IMR-90 (cell line): ENCODE measurements around the gene ACAT2. TPM values are rescaled to one million over a fixed set of nuclear protein-coding genes. Genes with fewer than 3 reads are reported as not detected.

Experiments used
- ATAC-seq: fragments of 200-7000 bp; cut with Tn5 transposase; 2 replicates; pipeline ENCODE4 v1.9.1; 2020; ENCODE audit warnings: low read depth, mild to moderate bottlenecking, moderate library complexity
- BruUV-seq: library from RNA; stranded (reverse); fragments of 400-500 nt; replicated peaks from 2 replicates; lab custom pipeline; 2021; lab: Mats Ljungman, UMichigan
- CTCF ChIA-PET: fragments of 300-600 bp; formaldehyde crosslinking; extraction: SDS; loops from one replicate; lab custom pipeline; 2021; ENCODE audit warnings: antibody characterized with exemption; lab: Yijun Ruan, JAX
- POLR2A ChIA-PET: fragments of 300-600 bp; sonication (Branson Sonifier 250); formaldehyde crosslinking; loops from one replicate; lab custom pipeline; 2022; ENCODE audit warnings: antibody characterized with exemption; ENCODE audit not compliant: unreplicated experiment; lab: Charles Lee
- DNase-seq: peaks from one replicate; pipeline ENCODE4 v3.0.0; 2013
- H2AFZ ChIP-seq: replicated peaks from 2 replicates; pipeline ENCODE3; 2013; ENCODE audit warnings: low read length, mild to moderate bottlenecking; ENCODE audit not compliant: poor library complexity
- H2AK5ac ChIP-seq: 2 replicates; pipeline ENCODE4 v1.6.1; 2013; ENCODE audit warnings: low read depth, low read length, inconsistent platforms
- H2AK9ac ChIP-seq: replicated peaks from 2 replicates; pipeline ENCODE3; 2013; ENCODE audit warnings: mild to moderate bottlenecking, low read depth, low read length, moderate library complexity; ENCODE audit not compliant: poor library complexity
- H2BK120ac ChIP-seq: 2 replicates; pipeline ENCODE4 v1.6.1; 2013; ENCODE audit warnings: low read depth, low read length, inconsistent platforms
- H2BK15ac ChIP-seq: 3 replicates; pipeline ENCODE4 v1.6.1; 2013; ENCODE audit warnings: low read depth, low read length, inconsistent platforms
- H2BK20ac ChIP-seq: 2 replicates; pipeline ENCODE4 v1.6.1; 2013; ENCODE audit warnings: low read depth, mild to moderate bottlenecking, inconsistent platforms, low read length, moderate library complexity
- H2BK5ac ChIP-seq: 2 replicates; pipeline ENCODE4 v1.6.1; 2013; ENCODE audit warnings: mild to moderate bottlenecking, low read depth, low read length, inconsistent platforms; ENCODE audit not compliant: poor library complexity, severe bottlenecking
- H3K14ac ChIP-seq: replicated peaks from 2 replicates; pipeline ENCODE4 v1.6.1; 2013; ENCODE audit warnings: low read depth, low read length, inconsistent platforms
- H3K18ac ChIP-seq: 2 replicates; pipeline ENCODE4 v1.6.1; 2013; ENCODE audit warnings: low read depth, low read length, control low read depth
- H3K23ac ChIP-seq: 2 replicates; pipeline ENCODE4 v1.6.1; 2013; ENCODE audit warnings: low read depth, low read length, inconsistent platforms
- H3K27ac ChIP-seq: 2 replicates; pipeline ENCODE4 v1.5.1; 2013; ENCODE audit warnings: mild to moderate bottlenecking, control low read depth, low read length; ENCODE audit not compliant: insufficient read depth
- H3K27me3 ChIP-seq: 2 replicates; pipeline ENCODE4 v1.6.1; 2013; ENCODE audit warnings: low read length; ENCODE audit not compliant: control insufficient read depth, insufficient read depth
- H3K36me3 ChIP-seq: 2 replicates; pipeline ENCODE4 v1.6.1; 2013; ENCODE audit warnings: low read length, mixed read lengths; ENCODE audit not compliant: control insufficient read depth, insufficient read depth
- H3K4ac ChIP-seq: 2 replicates; pipeline ENCODE4 v1.6.1; 2013; ENCODE audit warnings: low read depth, low read length, inconsistent platforms
- H3K4me1 ChIP-seq: 2 replicates; pipeline ENCODE4 v1.6.1; 2013; ENCODE audit warnings: low read length, mixed read lengths; ENCODE audit not compliant: control insufficient read depth, insufficient read depth
- H3K4me2 ChIP-seq: 2 replicates; pipeline ENCODE4 v1.6.1; 2013; ENCODE audit warnings: low read depth, mild to moderate bottlenecking, control low read depth, low read length, moderate library complexity
- H3K4me3 ChIP-seq: 2 replicates; pipeline ENCODE4 v1.5.1; 2013; ENCODE audit warnings: low read depth, mild to moderate bottlenecking, control low read depth, low read length, moderate library complexity; ENCODE audit not compliant: insufficient read depth
- H3K56ac ChIP-seq: 2 replicates; pipeline ENCODE4 v1.6.1; 2013; ENCODE audit warnings: low read length, inconsistent platforms; ENCODE audit not compliant: insufficient read depth; ENCODE audit errors: extremely low read depth
- H3K79me1 ChIP-seq, 2 experiments: 2 replicates each; pipeline ENCODE4 v1.6.1; 2013; ENCODE audit warnings: low read length in 2 of 2, inconsistent platforms in 1 of 2, low read depth in 1 of 2
- H3K9ac ChIP-seq: 2 replicates; pipeline ENCODE4 v1.6.1; 2013; ENCODE audit warnings: low read depth, low read length, control low read depth
- H3K9me1 ChIP-seq: 2 replicates; pipeline ENCODE4 v1.6.1; 2013; ENCODE audit warnings: low read length, inconsistent platforms; ENCODE audit not compliant: insufficient read depth
- H3K9me3 ChIP-seq: 2 replicates; pipeline ENCODE4 v1.6.1; 2013; ENCODE audit warnings: low read length; ENCODE audit not compliant: control insufficient read depth, insufficient read depth
- H4K20me1 ChIP-seq: 2 replicates; pipeline ENCODE4 v1.6.1; 2013; ENCODE audit warnings: low read length, inconsistent platforms; ENCODE audit not compliant: insufficient read depth
- H4K5ac ChIP-seq: 2 replicates; pipeline ENCODE4 v1.6.1; 2013; ENCODE audit warnings: mild to moderate bottlenecking, low read depth, low read length, control low read depth
- H4K8ac ChIP-seq, 2 experiments: 2 replicates each; pipeline ENCODE4 v1.6.1; 2013; ENCODE audit warnings: low read depth in 2 of 2, low read length in 2 of 2, control low read depth in 1 of 2, inconsistent platforms in 1 of 2
- H4K91ac ChIP-seq: 2 replicates; pipeline ENCODE4 v1.6.1; 2013; ENCODE audit warnings: low read depth, low read length, inconsistent platforms; ENCODE audit not compliant: insufficient read depth
- CEBPB ChIP-seq: IDR thresholded peaks from 2 replicates; pipeline ENCODE4 v1.6.1; 2012; ENCODE audit warnings: low read depth, low read length, improper control_type of control experiment
- MAFK ChIP-seq: IDR thresholded peaks from 2 replicates; pipeline ENCODE4 v1.6.1; 2012; ENCODE audit warnings: low read depth, low read length, improper control_type of control experiment
- MAZ ChIP-seq: IDR thresholded peaks from 2 replicates; pipeline ENCODE4 v1.6.1; 2012; ENCODE audit warnings: low read depth, mild to moderate bottlenecking, low read length, improper control_type of control experiment, moderate library complexity, borderline replicate concordance
- MXI1 ChIP-seq: IDR thresholded peaks from 2 replicates; pipeline ENCODE4 v1.6.1; 2012; ENCODE audit warnings: low read depth, mild to moderate bottlenecking, low read length, moderate library complexity, borderline replicate concordance
- NFE2L2 ChIP-seq: fragments of 150-350 bp; IDR thresholded peaks from 2 replicates; pipeline ENCODE4 v1.6.1; 2016; ENCODE audit warnings: low read depth, mild to moderate bottlenecking, low read length
- RAD21 ChIP-seq: IDR thresholded peaks from 2 replicates; pipeline ENCODE4 v1.6.1; 2012; ENCODE audit warnings: low read length, improper control_type of control experiment
- RFX5 ChIP-seq: IDR thresholded peaks from 2 replicates; pipeline ENCODE4 v1.8.0; 2012; ENCODE audit warnings: low read depth, mild to moderate bottlenecking, low read length, moderate library complexity
- SMC3 ChIP-seq: fragments of 150-350 bp; IDR thresholded peaks from 2 replicates; pipeline ENCODE4 v1.6.1; 2016; ENCODE audit warnings: low read depth, mild to moderate bottlenecking, antibody characterized with exemption, low read length, moderate library complexity
- WGBS, 2 experiments: methylation state at CpG; one replicate each; pipeline versions ENCODE4 v1.1.5 to v1.1.7; 2013; ENCODE audit warnings: missing lambda C conversion rate in 2 of 2; ENCODE audit not compliant: insufficient read length in 1 of 2; ENCODE audit errors: extremely low coverage in 2 of 2; 5-methylcytosine and 5-hydroxymethylcytosine counted together
- dilution Hi-C: fragments of 300-500 bp; cut with HindIII; formaldehyde crosslinking; loops from one replicate; pipeline ENCODE4 v1.14.3; 2018; ENCODE audit warnings: low sequenced_read_pairs; ENCODE audit not compliant: unreplicated experiment
- in situ Hi-C: fragments of 300-500 bp; cut with MboI; formaldehyde crosslinking; loops from 3 replicates; pipeline ENCODE4 v1.14.3; 2019; ENCODE audit warnings: low sequenced_read_pairs, inconsistent platforms, mixed read lengths
- intact Hi-C: fragments of 100-400 bp; cut with micrococcal nuclease; formaldehyde crosslinking; loops from 2 replicates; pipeline ENCODE4 v1.10.0; 2022
- polyA plus RNA-seq, 3 experiments: library from polyadenylated mRNA; depleted of rRNA; stranded (reverse); fragments of >200 nt; gene quantifications; 2 replicates each; pipeline ENCODE4 v1.2.3, GENCODE V29; 2012; ENCODE audit warnings: low replicate concordance in 1 of 3
- total RNA-seq: library from RNA; depleted of rRNA; stranded (reverse); fragments of >200 nt; gene quantifications from 2 replicates; pipeline ENCODE4 v1.2.3, GENCODE V29; 2012
- TF ChIP-seq, protein P1 (sequence below): fragments of 150-350 bp; IDR thresholded peaks from 2 replicates; pipeline ENCODE4 v1.6.1; 2017; ENCODE audit warnings: mild to moderate bottlenecking, antibody characterized with exemption, low read length, low read depth
- TF ChIP-seq, protein P2 (sequence below): fragments of 150-350 bp; IDR thresholded peaks from 2 replicates; pipeline ENCODE4 v1.6.1; 2016; ENCODE audit warnings: low read depth, mild to moderate bottlenecking, low read length, moderate library complexity, borderline replicate concordance
- TF ChIP-seq, protein P3 (sequence below): conservative IDR thresholded peaks from 2 replicates; pipeline ENCODE4 v1.5.1; 2012; ENCODE audit warnings: mild to moderate bottlenecking, low read depth, low read length, improper control_type of control experiment

The ACAT2 gene
- total and polyA plus RNA-seq, 2 of the 4 experiments (the other 2 are of a cell fraction): 30.5 to 45.2 TPM

DNA sequence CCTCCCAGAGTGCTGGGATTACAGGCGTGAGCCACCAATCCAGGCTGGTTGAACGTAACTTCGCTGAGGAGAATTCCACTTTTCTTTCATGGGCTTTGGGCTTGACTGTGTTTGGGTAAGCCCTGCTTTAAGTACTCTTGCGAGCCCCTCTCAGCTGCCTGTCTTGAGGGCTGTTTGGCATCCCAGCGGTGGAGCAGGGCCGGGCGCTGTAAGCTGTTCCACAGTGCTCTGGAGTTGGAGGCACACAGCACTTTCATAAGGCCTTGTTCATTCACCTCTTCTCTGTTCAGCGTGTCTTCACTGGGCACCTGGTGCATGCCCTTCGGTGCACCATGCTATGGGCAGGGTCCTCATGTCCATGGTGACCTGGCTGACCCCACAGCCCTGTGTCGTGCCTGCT lies 59.9 kb downstream of the ACAT2 start:
- ATAC-seq: no peak
- Histone ChIP-seq H3K27me3 (peaks cover 27% of the 10 kb centered on the region), H4K91ac (no peak overlapping the region), H4K20me1 (no peaks in the 10 kb centered on the region), H3K36me3 (no peaks in the 10 kb centered on the region), H3K18ac (no peak overlapping the region), H2AK5ac (no peak overlapping the region), H3K79me1 (no peaks in the 10 kb centered on the region), H3K4me1 (peaks cover 2% of the 10 kb centered on the region; the same call in 1 of the 2 replicates), H3K4me3 (no peak overlapping the region), H3K56ac (no peak overlapping the region), H3K9me1 (no peaks in the 10 kb centered on the region; the same call in 1 of the 2 replicates), H2AFZ (peak overlapping the region; percentile 51), H3K9ac (no peak overlapping the region), H3K23ac (no peak overlapping the region), H3K4me2 (no peak overlapping the region), H2BK20ac (no peak overlapping the region), H3K9me3 (peaks cover 2% of the 10 kb centered on the region; the same call in 1 of the 2 replicates), H2BK120ac (no peak overlapping the region), H2AK9ac (no peak overlapping the region), H3K27ac (no peak overlapping the region), H2BK15ac (no peak overlapping the region), H3K4ac (no peak overlapping the region), H2BK5ac (no peak overlapping the region), H3K14ac (no peak overlapping the region), H4K8ac (no peak overlapping the region), H4K5ac (no peak overlapping the region)
- no TSS peak for BruUV-seq
- TF ChIP-seq SMC3 (no peak), CEBPB (no peak), MAFK (no peak), RAD21 (no peak), MXI1 (no peak), RFX5 (no peak), MAZ (no peak), NFE2L2 (no peak)
- TF ChIP-seq, protein P1, sequence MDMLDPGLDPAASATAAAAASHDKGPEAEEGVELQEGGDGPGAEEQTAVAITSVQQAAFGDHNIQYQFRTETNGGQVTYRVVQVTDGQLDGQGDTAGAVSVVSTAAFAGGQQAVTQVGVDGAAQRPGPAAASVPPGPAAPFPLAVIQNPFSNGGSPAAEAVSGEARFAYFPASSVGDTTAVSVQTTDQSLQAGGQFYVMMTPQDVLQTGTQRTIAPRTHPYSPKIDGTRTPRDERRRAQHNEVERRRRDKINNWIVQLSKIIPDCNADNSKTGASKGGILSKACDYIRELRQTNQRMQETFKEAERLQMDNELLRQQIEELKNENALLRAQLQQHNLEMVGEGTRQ: no peak
- TF ChIP-seq, protein P2, sequence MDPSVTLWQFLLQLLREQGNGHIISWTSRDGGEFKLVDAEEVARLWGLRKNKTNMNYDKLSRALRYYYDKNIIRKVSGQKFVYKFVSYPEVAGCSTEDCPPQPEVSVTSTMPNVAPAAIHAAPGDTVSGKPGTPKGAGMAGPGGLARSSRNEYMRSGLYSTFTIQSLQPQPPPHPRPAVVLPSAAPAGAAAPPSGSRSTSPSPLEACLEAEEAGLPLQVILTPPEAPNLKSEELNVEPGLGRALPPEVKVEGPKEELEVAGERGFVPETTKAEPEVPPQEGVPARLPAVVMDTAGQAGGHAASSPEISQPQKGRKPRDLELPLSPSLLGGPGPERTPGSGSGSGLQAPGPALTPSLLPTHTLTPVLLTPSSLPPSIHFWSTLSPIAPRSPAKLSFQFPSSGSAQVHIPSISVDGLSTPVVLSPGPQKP: no peak
- TF ChIP-seq, protein P3, sequence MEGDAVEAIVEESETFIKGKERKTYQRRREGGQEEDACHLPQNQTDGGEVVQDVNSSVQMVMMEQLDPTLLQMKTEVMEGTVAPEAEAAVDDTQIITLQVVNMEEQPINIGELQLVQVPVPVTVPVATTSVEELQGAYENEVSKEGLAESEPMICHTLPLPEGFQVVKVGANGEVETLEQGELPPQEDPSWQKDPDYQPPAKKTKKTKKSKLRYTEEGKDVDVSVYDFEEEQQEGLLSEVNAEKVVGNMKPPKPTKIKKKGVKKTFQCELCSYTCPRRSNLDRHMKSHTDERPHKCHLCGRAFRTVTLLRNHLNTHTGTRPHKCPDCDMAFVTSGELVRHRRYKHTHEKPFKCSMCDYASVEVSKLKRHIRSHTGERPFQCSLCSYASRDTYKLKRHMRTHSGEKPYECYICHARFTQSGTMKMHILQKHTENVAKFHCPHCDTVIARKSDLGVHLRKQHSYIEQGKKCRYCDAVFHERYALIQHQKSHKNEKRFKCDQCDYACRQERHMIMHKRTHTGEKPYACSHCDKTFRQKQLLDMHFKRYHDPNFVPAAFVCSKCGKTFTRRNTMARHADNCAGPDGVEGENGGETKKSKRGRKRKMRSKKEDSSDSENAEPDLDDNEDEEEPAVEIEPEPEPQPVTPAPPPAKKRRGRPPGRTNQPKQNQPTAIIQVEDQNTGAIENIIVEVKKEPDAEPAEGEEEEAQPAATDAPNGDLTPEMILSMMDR: no peak
- DNase-seq: no peak
- intact Hi-C loops: no loop called here
- CTCF ChIA-PET: no interaction called here
- POLR2A ChIA-PET: no interaction called here
- in situ Hi-C loops: loop anchor here (25.0 kb wide), 1 partner anchor 634 kb away; no protein-coding TSS in a partner anchor
- dilution Hi-C loops: no loop called here
- 77% methylated on average over 7 of the region's 10 CpGs; no CpG with 5 or more reads in 1 of the 2 experiments for WGBS, 2 experiments
